Colon (tissue), 2 donors: ENCODE measurements around the gene RPS14.
"Not testable (repeated sequence)": the region's sequence is repeated elsewhere in the genome, so short reads cannot be mapped to it uniquely, and the experiment has no call there.

ENCODE experiments used
- FAIRE-seq: peaks from 2 replicates; lab custom pipeline; 2012; peaks lifted over from hg19 to GRCh38; lab: Jason Lieb, UNC
- donor health status: control.
- donor health status: control.

Gene RPS14

DNA sequence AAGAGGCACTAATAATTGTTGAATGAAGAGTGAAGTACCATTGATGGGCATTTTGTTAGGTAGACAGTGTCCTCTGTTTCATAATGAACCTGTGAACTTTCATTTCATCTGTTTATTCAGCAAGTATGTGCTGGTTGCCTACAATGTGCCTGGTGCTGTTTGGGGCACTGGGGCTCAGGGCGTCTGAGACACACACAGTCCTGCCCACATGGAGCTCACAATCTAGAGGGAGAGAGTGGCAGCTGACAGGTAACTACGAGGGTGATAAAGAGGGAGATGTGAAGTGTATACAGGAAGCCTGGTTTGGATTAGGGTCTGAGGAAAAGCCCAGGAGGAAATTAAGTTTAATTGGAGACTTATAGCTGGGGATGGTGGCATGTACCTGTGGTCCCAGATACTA is 29.9 kb upstream of the RPS14 start:
- FAIRE-seq, result no peak

GRCh38 chr5:150476568-150476967 is 27.0 kb upstream of the RPS14 start:
- not testable (repeated sequence) for FAIRE-seq

GRCh38 chr5:150473673-150474358 is 24.3 kb upstream of the RPS14 start:
- no peak for FAIRE-seq

DNA sequence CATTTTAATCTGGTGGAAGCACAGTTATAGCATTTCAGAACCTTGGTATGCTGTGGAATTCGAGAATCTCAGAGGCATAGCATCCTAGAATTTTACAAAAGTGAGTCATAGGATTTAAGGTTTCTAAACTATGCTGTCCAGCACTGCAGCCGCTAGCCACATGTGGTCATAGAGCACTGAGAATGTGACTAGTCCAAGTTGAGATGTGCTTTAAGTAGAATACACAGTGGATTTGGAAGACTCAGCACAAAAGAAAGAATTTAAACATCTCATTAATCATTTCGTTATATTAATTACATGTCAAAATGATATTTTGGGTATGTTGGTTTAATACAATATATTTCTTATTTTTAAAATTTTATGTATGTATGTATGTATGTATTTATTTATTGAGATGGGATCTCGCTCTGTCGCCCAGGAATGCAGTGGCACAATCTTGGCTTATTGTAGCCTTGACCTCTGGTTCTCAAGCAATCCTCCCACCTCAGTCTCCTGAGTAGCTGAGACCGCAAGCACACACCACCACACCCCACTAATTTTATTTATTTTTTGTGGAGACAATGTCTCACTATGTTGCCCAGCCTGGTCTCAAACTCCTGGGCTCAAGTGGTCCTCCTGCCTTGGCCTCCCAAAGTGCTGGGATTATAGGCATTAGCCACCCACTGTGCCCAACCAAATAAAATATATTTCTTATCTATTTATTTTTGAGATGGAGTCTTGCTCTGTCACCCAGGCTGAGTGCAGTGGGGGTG is 20.4 kb upstream of the RPS14 start:
- FAIRE-seq, result no peak

- FAIRE-seq, result no peak
These were observed 18.7 kb upstream of the RPS14 start for GRCh38 chr5:150468206-150468605.

DNA sequence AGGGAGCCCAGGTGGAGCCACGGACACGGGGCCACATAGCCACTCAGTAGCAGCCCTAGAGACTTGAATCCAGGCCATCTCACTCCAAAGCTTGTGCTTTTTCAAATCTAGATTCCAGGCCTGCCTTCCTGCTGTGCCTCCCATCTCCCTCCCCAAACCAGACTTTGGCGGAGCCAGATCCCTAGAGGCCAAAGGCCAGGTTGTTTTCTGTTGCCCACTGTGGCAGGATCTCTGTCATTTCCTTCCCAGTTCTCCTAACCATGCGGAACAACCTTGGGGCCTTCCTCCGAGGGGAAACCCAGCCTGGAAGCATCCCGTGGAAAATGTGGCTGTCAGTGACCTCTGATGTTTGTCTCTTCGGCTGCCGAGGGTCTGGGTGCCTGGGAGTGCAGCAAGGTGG is 16.4 kb upstream of the RPS14 start:
- no peak for FAIRE-seq

DNA sequence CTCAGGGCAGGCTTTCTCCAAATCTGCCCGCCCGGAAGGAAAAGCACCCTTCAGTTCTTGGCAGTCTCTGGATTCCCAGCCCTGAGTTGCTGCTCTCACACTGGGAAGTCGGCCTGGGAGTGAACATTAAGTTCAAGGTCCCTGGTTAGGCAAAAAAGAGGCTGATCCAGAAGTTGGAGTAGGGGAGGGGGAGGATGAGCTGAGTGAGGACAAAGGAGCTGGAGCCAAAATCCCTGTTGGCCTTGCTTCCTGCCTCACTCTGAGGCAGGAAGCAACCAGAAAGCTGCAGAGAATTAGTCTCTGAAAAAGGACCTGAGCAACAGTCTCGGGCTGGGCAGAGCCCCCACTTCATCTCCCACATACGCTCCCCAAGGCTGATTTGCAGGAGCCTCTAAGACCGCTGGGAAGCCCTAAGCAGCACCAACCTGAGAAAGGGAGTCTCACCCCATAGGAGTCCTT is 15.0 kb upstream of the RPS14 start:
- no peak for FAIRE-seq

DNA sequence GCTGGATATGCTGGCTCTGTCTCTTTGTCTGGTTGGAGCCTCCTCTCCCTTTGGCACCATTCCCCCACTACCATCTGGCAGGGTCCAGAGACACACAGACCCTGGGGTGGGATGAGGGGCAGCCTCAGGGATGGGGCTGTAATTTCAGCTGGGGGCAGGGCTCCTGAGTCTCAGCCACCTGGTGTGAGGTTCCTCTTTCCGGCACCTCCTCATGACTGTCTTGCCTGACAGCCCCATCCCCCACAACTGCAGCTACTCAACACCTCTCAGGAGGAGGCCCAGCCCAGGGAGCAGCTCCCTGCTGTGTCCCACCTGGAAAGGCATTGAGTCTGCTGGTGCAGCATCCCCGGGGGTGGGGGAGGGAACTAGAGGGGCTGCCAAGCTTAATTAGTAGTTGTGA is 11.7 kb upstream of the RPS14 start:
- no peak for FAIRE-seq

- no peak for FAIRE-seq
These were observed 11.2 kb upstream of the RPS14 start for GRCh38 chr5:150460781-150461180.

- no peak for FAIRE-seq
These were observed 9.4 kb upstream of the RPS14 start for GRCh38 chr5:150458802-150459557.

DNA sequence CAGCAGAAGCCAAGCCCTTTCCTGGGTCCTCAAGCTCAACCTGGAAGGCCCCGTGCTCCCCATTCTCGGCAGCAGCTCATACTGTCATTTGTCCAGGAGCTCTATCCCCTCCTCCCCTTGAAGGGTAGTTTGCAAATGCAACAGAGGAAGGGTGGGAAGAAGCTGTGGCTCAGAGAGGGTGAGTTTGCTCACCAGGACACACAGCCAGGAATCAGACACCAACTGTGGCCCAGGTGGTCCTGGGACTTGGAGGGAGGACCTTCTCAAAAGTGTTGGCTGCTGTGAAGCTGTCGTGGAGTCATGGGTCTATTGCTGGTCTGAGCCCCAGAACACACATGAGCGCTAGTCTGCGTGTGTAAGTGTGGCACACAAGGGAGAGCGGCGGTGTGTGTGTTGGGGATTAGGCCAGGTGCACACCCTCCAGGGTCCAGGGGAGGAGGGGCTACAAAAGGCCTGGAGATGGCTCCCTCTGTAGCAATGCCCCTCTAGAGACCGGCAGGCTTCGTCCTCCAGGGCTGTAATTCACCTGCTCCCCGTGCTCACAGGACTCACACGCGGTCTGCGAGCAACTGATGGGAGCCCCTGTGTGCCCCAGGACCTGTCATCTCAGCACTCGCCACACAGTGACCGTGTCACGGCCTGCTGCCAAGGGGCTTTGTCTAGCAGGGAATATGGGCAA is 8.2 kb upstream of the RPS14 start:
- FAIRE-seq, result no peak

DNA sequence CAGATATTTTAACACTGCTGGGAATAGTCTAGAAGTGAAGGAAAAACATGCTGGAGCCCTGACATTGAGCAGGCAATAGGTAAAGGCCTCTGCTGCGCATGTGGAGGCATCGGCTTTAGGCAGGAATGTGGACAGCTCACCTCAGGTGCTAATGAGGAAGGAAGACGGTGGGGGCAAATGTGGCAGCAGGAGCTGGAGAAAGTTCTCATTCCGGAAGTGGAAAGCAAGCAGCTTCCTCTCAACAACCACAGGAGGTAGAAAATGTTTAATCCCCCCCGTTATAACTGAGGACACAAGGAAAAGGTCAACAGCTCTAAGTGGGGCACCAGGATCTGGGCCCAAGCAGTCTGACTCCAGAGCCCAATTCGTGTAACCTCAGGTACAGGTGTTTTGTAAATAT is 7.6 kb upstream of the RPS14 start:
- FAIRE-seq, result no peak

GRCh38 chr5:150454492-150455229 is 5.1 kb upstream of the RPS14 start:
- no peak for FAIRE-seq

DNA sequence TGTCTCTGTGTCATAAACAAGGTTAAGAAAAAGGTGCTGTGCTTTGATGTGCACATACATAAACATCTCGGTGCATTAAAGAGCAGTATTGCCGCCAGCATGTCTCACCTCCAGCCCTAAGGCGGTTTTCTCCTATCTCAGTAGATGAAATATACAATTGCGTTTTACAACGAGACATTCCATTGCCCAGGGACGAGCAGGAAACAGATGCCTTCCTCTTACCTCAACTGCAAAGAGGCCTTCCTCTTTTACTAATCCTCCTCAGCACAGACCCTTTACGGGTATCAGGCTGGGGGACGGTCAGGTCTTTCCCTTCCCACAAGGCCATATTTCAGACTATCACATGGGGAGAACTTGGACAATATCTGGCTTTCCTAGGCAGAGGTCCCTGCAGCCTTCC is 4.5 kb upstream of the RPS14 start:
- not testable (repeated sequence) for FAIRE-seq

DNA sequence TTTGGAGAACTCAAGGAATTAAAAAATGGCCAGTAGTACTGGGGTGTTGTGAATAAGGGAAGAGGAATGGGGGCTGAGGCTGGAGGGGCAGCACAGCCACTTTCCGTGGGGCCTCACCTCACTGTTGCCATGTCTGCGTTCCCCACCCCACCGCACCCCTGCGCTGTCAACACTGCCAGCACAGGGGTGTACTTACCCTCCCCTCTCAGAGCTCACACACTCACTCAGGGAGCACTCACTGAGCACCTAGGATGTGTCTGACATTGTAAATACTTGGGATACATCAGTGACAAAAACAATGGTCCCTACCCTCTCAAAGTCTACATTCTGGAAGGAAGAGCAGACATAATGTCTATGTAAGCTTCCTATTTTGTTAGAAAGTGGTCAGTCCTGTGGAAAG is 3.4 kb upstream of the RPS14 start:
- no peak for FAIRE-seq

- no peak for FAIRE-seq
These were observed 2.1 kb upstream of the RPS14 start for GRCh38 chr5:150451594-150451993.

- no peak for FAIRE-seq
These were observed 505 bp downstream of the RPS14 start for GRCh38 chr5:150448952-150449516.

- no peak for FAIRE-seq
These were observed 1.2 kb downstream of the RPS14 start for GRCh38 chr5:150448334-150448733.

GRCh38 chr5:150447188-150447587 is 2.4 kb downstream of the RPS14 start:
- FAIRE-seq, result no peak

GRCh38 chr5:150446583-150446982 is 3.0 kb downstream of the RPS14 start:
- FAIRE-seq, result no peak

DNA sequence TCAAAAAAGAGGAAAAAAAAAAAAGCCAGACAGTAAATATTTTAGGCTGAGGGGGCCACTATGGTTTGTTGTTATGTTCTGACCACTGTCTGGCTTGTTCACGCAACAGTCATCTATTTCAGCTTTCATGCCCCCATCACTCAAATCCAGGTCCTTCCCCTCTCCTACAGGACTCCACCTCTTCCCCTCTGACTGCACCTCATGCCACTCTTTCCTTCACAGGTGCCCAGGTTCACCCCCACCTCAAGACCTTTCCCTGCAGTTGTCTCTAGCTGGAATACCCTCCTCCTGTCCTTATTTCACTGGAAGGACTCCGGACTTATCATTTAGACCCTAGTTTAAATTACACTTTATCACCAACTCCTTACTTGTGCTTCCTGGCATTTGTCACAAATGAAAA is 3.5 kb downstream of the RPS14 start:
- no peak for FAIRE-seq
